OCI-LY1 (cell line): ENCODE results near the gene CYP3A4.
"Not testable (repeated sequence)": the region's sequence is repeated elsewhere in the genome, so short reads cannot be mapped to it uniquely, and the experiment has no call there.

Source experiments
- EZH2 ChIP-seq: fragments of 200-600 bp; sonication (generic), shearing (Covaris generic); IDR thresholded peaks from 2 replicates; pipeline ENCODE4 v1.8.0; 2017; ENCODE audit warnings: borderline replicate concordance, mixed run types, mild to moderate bottlenecking, antibody characterized with exemption, low read length, moderate library complexity, mixed read lengths
- TF ChIP-seq, protein P1 (sequence below): fragments of 200-600 bp; sonication (generic), shearing (Covaris generic); IDR thresholded peaks from 2 replicates; pipeline ENCODE4 v1.5.1; 2017; ENCODE audit warnings: mild to moderate bottlenecking, antibody characterized with exemption, low read length, moderate library complexity, mixed read lengths

DNA sequence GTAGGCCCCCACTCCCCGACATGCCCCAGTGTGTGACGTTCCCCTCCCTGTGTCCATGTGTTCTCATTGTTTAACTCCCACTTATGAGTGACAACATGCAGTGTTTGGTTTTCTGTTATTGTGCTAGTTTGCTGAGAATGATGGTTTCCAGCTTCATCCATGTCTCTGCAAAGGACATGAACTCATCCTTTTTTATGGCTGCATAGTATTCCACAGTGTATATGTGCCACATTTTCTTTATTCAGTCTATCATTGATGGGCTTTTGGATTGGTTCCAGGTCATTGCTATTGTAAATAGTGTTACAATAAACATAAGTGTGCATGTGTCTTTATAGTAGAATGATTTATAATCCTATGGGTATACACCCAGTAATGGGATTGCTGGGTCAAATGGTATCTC, 11.9 kb upstream of the CYP3A4 start:
- not testable (repeated sequence) for TF ChIP-seq EZH2
- TF ChIP-seq, protein P1, sequence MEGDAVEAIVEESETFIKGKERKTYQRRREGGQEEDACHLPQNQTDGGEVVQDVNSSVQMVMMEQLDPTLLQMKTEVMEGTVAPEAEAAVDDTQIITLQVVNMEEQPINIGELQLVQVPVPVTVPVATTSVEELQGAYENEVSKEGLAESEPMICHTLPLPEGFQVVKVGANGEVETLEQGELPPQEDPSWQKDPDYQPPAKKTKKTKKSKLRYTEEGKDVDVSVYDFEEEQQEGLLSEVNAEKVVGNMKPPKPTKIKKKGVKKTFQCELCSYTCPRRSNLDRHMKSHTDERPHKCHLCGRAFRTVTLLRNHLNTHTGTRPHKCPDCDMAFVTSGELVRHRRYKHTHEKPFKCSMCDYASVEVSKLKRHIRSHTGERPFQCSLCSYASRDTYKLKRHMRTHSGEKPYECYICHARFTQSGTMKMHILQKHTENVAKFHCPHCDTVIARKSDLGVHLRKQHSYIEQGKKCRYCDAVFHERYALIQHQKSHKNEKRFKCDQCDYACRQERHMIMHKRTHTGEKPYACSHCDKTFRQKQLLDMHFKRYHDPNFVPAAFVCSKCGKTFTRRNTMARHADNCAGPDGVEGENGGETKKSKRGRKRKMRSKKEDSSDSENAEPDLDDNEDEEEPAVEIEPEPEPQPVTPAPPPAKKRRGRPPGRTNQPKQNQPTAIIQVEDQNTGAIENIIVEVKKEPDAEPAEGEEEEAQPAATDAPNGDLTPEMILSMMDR = not testable (repeated sequence)
